22Rv1 (cell line): ENCODE measurements around the gene ITPR3.

Experiments used
- CTCF ChIP-seq: fragments of 450-650 bp; IDR thresholded peaks from 2 replicates; pipeline ENCODE4 v1.5.1; 2017; ENCODE audit warnings: mild to moderate bottlenecking
- ZFX ChIP-seq: fragments of 450-650 bp; IDR thresholded peaks from 2 replicates; pipeline ENCODE4 v1.6.1; 2017; ENCODE audit warnings: antibody characterized with exemption, borderline replicate concordance

- no peak for TF ChIP-seq CTCF
- TF ChIP-seq ZFX = no peak
Observed at GRCh38 chr6:33742837-33743236, 121.7 kb downstream of the ITPR3 start.
